Measurements from ENCODE around the gene OR10AG1. TPM values are rescaled to one million over a fixed set of nuclear protein-coding genes. Genes with fewer than 3 reads are reported as not detected.

Gene OR10AG1
- total RNA-seq, 1 donor from 2014 or later = 0.09 TPM

- Mint-ChIP-seq H3K9me3 (peaks cover 3% of the 10 kb centered on the region), H3K4me1 (no peaks in the 10 kb centered on the region), H3K36me3 (ENCODE audit: low read depth) (no peaks in the 10 kb centered on the region), H3K4me3 (no peak overlapping the region), H3K27ac (ENCODE audit: unreplicated experiment) (no peak overlapping the region), H3K27me3 (ENCODE audit: low read depth) (no peaks in the 10 kb centered on the region)
- no peak for DNase-seq (ENCODE audit: low read depth, low spot score)
- TF ChIP-seq CTCF (conservative IDR thresholded peaks at IDR 0.05) = no peak
Observed at GRCh38 chr11:55967914-55968313, 1.8 kb downstream of the OR10AG1 start.

- H3K36me3 Mint-ChIP-seq (ENCODE audit: low read depth) = no peaks in the 10 kb centered on the region
- no peaks in the 10 kb centered on the region for H3K9me3 Mint-ChIP-seq
- no peaks in the 10 kb centered on the region for H3K27me3 Mint-ChIP-seq (ENCODE audit: low read depth)
- no peaks in the 10 kb centered on the region for H3K4me1 Mint-ChIP-seq
- no peak overlapping the region for H3K4me3 Mint-ChIP-seq
- no peak for TF ChIP-seq CTCF (conservative IDR thresholded peaks at IDR 0.05)
- no peak overlapping the region for H3K27ac Mint-ChIP-seq (ENCODE audit: unreplicated experiment)
- no peak for DNase-seq (ENCODE audit: low read depth, low spot score)
Observed at GRCh38 chr11:55966391-55966790, 3.4 kb downstream of the OR10AG1 start.

- Mint-ChIP-seq H3K4me3 (no peak overlapping the region), H3K36me3 (ENCODE audit: low read depth) (no peaks in the 10 kb centered on the region), H3K27me3 (ENCODE audit: low read depth) (no peaks in the 10 kb centered on the region), H3K9me3 (peaks cover 3% of the 10 kb centered on the region), H3K4me1 (no peaks in the 10 kb centered on the region), H3K27ac (ENCODE audit: unreplicated experiment) (no peak overlapping the region)
- no peak for TF ChIP-seq CTCF (conservative IDR thresholded peaks at IDR 0.05)
- no peak for DNase-seq (ENCODE audit: low read depth, low spot score)
Observed at GRCh38 chr11:55956521-55956920, 13.2 kb downstream of the OR10AG1 start.

- Mint-ChIP-seq H3K4me3 (no peak overlapping the region), H3K9me3 (peaks cover 2% of the 10 kb centered on the region), H3K4me1 (no peaks in the 10 kb centered on the region), H3K36me3 (ENCODE audit: low read depth) (no peaks in the 10 kb centered on the region), H3K27ac (ENCODE audit: unreplicated experiment) (no peak overlapping the region), H3K27me3 (ENCODE audit: low read depth) (no peaks in the 10 kb centered on the region)
- no peak for DNase-seq (ENCODE audit: low read depth, low spot score)
- TF ChIP-seq CTCF (conservative IDR thresholded peaks at IDR 0.05) = no peak
Observed at GRCh38 chr11:55949330-55949729, 20.4 kb downstream of the OR10AG1 start.

GRCh38 chr11:55942785-55943392, 26.9 kb downstream of the OR10AG1 start:
- H3K4me3 Mint-ChIP-seq = no peak overlapping the region
- H3K27ac Mint-ChIP-seq (ENCODE audit: unreplicated experiment) = no peak overlapping the region
- H3K36me3 Mint-ChIP-seq (ENCODE audit: low read depth) = no peaks in the 10 kb centered on the region
- TF ChIP-seq CTCF (conservative IDR thresholded peaks at IDR 0.05) = peak; percentile 82
- H3K4me1 Mint-ChIP-seq = no peaks in the 10 kb centered on the region
- H3K27me3 Mint-ChIP-seq (ENCODE audit: low read depth) = peaks cover 15% of the 10 kb centered on the region
- H3K9me3 Mint-ChIP-seq = no peaks in the 10 kb centered on the region
- DNase-seq (ENCODE audit: low read depth, low spot score) = no peak

Measured in neural crest cell (in vitro differentiated cells).